Heart left ventricle (tissue), 13 donors: ENCODE measurements around the gene CATSPERZ.

Source experiments
- POLR2A ChIP-seq, 2 donors: fragments of 450-650 bp; IDR thresholded peaks; one replicate each; pipeline ENCODE4 v1.6.1; 2017; ENCODE audit warnings: antibody characterized with exemption in 2 of 2, mild to moderate bottlenecking in 2 of 2, moderate library complexity in 2 of 2
- TF ChIP-seq, protein P1 (sequence below), 12 donors: fragments of 200-600 bp; sonication (generic) in 4 of 12; IDR thresholded peaks; one replicate each; pipeline versions ENCODE4 v1.5.0 to v1.8.0; 2018 to 2022; ENCODE audit warnings: antibody characterized with exemption in 12 of 12, mild to moderate bottlenecking in 5 of 12
- donor health status: ischemic (EF 13 %, LVEDD 7.1; RV severe dilation, severe dysfunction).
- donor health status: DM: no; HTN: yes; CAD: no.
- donor health status: DM: no; HTN: no; CAD: no.
- donor health status: ischemic (EF 25% LVEDD 6.9; RV normal size, moderate dysfunction).
- donor health status: ischemic (EF 25% LVEDD 5.7; RV mildly dilated, moderate dysfunction).
- donor health status: ischemic (EF 35%, LVEDD 5.7; RV mildly dilated, moderate dysfunction).
- donor health status: nonischemic (EF 11% LVEDD 7.7; RV severe dilation, severe dysfunction).
- donor health status: DM: yes; HTN: yes; CAD: no.
- donor health status: PGD.
- donor health status: ischemic (EF 29% LVEDD 5.4; RV normal size, mild dysfunction).
- donor health status: nonischemic (EF 23%, LVEDD 6.1; RV moderate dilation, normal function).

DNA sequence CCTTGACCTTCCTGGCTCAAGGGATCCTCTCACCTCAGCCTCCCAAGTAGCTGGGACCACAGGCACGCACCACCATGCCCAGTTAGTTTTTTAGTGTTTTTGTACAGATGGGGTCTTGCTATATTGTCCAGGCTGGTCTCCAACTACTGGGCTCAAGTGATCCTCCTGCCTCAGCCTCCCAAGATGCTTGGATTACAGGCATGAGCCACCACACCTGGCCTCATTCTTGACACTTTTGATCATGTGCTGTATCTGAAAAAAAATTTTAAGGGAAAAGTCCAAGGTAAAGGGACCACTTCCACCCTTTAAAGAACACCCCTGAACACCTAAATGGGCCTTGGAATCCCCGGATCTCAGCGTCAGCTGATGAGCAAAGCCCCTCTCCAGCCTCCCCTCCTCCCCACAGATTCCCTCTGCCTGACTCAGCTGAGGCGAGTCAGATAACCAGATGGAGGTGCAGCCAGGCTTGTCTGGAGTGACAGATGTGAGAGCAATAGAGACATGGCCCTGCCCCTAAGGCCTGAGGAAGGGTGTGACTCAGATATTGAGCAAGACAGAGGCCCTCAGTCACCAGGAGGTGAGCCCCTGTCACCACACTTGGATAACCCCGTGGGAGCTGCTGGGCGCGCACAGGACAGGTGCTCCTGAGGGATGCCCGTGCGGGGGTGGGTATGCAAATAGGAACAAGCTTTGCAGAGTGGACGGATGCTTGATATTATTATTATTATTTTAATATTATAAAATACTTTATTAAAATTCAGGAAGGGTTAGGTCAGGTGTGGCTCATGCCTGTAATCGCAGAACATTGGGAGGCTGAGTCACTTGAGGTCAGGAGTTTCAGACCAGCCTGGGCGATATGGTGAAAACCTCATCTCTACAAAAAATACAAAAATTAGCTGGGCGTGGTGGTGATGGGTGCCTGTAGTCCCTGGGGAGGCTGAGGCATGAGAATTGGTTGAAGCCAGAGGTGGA, 34.9 kb downstream of the CATSPERZ start:
- TF ChIP-seq, protein P1, sequence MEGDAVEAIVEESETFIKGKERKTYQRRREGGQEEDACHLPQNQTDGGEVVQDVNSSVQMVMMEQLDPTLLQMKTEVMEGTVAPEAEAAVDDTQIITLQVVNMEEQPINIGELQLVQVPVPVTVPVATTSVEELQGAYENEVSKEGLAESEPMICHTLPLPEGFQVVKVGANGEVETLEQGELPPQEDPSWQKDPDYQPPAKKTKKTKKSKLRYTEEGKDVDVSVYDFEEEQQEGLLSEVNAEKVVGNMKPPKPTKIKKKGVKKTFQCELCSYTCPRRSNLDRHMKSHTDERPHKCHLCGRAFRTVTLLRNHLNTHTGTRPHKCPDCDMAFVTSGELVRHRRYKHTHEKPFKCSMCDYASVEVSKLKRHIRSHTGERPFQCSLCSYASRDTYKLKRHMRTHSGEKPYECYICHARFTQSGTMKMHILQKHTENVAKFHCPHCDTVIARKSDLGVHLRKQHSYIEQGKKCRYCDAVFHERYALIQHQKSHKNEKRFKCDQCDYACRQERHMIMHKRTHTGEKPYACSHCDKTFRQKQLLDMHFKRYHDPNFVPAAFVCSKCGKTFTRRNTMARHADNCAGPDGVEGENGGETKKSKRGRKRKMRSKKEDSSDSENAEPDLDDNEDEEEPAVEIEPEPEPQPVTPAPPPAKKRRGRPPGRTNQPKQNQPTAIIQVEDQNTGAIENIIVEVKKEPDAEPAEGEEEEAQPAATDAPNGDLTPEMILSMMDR (IDR thresholded peaks at IDR 0.05), result no peak
- no peak for TF ChIP-seq POLR2A (IDR thresholded peaks at IDR 0.05)
